Fibroblast of villous mesenchyme (primary cell): Measurements from ENCODE around the gene PTGDR2. TPM values are rescaled to one million over a fixed set of nuclear protein-coding genes. Genes with fewer than 3 reads are reported as not detected.
"Not testable (repeated sequence)": the region's sequence is repeated elsewhere in the genome, so short reads cannot be mapped to it uniquely, and the experiment has no call there.

ENCODE experiments used
- DNase-seq: peaks from one replicate; pipeline ENCODE4 v3.0.0-alpha.2; 2010; ENCODE audit warnings: low read depth
- H3K4me3 ChIP-seq: 2 replicates; pipeline ENCODE4 v1.5.1; 2011; ENCODE audit warnings: low read depth, mild to moderate bottlenecking, low read length
- total RNA-seq: library from RNA; depleted of rRNA; stranded (reverse); fragments of >200 nt; gene quantifications from 2 replicates; pipeline ENCODE4 v1.2.3, GENCODE V29; 2012
- TF ChIP-seq, protein P1 (sequence below): IDR thresholded peaks from 2 replicates; pipeline ENCODE4 v1.5.1; 2012; ENCODE audit warnings: low read depth, mild to moderate bottlenecking, low read length; ENCODE audit not compliant: insufficient read depth

PTGDR2 gene
- total RNA-seq, 1 donor: not detected

DNA sequence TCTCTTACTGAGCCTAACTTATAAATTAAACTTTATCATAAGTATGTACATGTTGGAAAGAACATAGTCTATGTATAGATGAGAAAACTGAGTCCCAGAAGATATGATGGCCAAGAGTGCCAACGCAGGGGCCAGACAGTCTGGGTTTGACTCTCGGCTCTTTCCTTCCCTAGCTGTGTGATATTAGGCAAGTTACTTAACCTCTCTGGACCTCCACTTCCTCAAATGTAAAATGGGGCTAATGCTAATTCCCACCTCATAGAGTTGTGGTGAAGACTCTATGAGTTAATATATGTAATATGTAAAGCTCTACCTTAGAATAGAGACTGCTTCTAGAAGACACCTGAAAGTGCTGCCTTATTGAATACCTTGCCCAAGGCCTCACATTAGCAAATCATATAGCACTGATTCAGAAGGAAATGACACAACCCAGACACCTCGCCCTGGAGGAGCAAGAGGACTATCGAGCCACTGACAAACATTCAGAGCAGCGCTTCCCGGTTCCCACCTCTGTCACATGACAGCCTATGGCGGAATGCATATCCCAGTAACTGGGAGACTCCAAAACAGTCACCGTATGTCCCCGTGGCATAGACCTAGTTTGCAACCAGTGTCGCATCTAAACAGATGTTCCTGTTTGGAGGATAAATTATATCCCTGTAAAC, 25.1 kb downstream of the PTGDR2 start:
- H3K4me3 ChIP-seq: no peak overlapping the region
- no peak for DNase-seq
- TF ChIP-seq, protein P1, sequence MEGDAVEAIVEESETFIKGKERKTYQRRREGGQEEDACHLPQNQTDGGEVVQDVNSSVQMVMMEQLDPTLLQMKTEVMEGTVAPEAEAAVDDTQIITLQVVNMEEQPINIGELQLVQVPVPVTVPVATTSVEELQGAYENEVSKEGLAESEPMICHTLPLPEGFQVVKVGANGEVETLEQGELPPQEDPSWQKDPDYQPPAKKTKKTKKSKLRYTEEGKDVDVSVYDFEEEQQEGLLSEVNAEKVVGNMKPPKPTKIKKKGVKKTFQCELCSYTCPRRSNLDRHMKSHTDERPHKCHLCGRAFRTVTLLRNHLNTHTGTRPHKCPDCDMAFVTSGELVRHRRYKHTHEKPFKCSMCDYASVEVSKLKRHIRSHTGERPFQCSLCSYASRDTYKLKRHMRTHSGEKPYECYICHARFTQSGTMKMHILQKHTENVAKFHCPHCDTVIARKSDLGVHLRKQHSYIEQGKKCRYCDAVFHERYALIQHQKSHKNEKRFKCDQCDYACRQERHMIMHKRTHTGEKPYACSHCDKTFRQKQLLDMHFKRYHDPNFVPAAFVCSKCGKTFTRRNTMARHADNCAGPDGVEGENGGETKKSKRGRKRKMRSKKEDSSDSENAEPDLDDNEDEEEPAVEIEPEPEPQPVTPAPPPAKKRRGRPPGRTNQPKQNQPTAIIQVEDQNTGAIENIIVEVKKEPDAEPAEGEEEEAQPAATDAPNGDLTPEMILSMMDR: no peak

DNA sequence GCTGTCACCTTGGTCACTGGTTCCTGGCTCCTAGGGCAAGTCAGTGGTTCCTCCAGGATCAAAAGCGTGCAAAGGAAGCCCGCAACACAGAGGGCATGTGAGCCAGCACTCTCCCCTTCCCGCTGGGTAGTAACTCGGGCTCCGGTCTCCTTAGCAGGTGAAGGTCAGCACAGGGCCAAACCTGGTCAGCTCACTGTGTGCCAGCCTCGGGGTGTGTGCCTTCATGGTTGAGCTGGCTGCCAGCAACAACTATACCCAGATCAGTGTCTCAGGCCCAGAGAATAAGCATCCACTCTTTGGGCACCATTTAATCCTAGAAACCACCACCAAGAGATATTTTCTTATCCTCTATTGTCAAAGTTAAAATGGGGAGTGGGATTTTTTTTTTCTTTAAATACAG, 30.0 kb downstream of the PTGDR2 start:
- no peak overlapping the region for H3K4me3 ChIP-seq
- TF ChIP-seq, protein P1: no peak
- DNase-seq: no peak

DNA sequence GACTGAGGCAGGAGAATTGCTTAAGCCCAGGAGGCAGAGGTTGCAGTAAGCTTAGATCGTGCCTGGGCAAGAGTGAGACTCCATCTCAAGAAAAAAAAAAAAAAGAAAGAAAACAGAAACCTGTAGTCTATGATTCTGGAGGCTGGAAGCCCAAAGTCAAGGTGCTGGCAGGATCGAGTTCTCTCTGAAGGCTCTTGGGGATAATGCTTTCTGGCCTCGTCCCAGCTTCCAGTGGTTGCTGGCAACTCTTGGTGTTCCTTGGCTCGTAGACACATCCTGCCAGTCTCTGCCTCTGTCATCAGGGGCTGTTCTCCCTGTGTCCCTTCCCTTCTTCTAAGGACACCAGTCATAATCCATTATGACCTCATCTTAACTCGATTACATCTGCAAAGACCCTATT, 30.6 kb downstream of the PTGDR2 start:
- no peak for DNase-seq
- H3K4me3 ChIP-seq: no peak overlapping the region
- TF ChIP-seq, protein P1: no peak

DNA sequence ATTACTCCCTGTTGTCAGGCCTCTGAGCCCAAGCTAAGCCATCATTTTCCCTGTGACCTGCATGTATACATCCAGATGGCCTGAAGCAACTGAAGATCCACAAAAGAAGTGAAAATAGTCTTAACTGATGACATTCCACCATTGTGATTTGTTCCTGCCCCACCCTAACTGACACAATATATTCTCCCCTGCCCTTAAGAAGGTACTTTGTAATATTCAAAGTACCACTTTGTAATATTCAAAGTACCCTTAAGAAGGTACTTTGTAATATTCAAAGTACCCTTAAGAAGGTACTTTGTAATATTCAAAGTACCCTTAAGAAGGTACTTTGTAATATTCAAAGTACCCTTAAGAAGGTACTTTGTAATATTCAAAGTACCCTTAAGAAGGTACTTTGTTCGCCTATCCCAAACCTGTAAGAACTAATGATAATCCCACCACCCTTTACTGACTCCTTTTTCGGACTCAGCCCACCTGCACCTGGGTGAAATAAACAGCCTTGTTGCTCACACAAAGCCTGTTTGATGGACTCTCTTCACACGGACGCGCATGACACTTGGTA, 31.9 kb downstream of the PTGDR2 start:
- DNase-seq, H3K4me3 ChIP-seq: not testable (repeated sequence)

DNA sequence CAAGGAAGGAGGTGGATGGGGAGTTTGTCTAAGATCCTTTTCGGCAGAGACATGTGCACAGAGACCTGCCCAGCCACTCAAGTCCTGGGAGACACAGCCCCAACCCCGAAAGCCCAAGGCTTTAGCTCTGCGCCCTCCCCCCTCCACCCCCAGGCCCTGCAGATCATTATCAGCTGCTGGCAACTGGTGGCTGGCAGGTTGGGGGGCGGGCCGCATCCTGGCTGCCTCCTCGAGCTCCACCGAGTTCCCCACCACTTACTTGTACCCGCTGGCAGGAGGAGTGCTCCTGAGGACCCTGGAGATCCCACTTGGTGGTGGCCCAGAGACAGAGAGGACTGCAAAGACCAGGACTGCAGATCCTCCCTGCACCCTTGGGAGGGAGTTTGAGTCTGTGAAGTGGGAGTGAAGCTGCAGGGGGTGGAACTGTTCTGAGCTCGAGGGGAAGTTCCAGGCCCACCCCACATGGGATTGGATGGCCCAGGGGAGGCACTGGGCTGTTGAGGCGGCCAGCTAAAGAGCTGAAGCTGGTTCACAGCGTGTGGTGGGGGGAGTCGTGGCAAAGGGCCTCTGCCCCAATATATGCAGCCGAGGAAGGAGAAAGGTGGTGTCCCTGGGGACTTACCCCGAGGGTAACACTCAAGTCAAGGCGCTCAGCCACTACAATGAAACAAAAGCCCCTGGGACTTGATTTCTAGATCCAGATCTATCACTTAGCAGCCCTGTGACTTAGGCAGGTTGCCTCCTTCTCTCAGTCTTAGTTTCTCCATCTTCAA, 33.7 kb downstream of the PTGDR2 start:
- TF ChIP-seq, protein P1: no peak
- no peak for DNase-seq
- no peak overlapping the region for H3K4me3 ChIP-seq

DNA sequence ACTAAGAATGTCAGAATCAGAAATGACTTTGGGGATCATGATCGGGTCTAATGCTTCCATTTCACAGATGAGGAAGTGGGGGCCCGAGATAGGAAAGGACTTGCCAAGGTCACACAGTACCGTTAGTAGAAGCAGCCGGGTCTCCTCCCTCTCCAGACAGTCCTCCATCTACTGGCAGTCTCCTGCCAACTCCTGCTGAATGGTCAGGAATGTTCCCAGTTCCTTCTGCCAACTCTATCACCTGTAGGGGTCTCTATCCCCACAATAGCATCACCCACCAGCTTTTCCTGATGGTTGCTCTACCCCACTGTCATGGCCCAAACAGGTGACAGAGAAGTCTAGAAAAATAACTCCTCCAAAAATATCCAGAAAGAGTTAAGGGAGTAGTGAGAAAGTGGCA, 37.7 kb downstream of the PTGDR2 start:
- TF ChIP-seq, protein P1: no peak
- no peak for DNase-seq
- no peak overlapping the region for H3K4me3 ChIP-seq

DNA sequence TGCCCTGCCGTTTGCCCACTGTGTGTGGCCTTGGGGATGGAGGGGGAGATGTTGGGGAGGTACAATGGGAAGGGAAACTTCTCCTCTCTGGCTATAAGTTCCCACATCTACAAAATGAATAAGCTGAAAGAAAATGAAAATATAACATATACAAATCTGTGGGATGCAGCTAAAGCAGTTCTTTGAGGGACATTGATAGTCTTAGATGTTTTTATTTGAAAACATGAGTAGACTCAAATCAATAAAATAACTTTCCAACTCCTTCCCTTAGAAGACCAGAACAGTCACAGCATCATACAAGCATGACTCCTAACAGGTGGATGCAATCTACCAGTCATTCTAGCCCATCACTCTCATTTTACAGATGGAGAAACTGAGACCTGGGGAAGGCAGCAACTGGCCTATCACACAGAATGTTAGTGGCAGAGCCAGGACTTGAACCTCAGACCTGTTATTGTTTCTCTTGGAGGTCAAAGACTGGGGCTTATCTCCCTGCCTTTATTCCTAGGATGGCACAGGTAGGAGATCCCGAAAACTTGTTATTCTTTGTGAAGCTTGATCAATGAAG, 39.1 kb downstream of the PTGDR2 start:
- no peak for DNase-seq
- TF ChIP-seq, protein P1: no peak

More for the DNA sequence above, 39.1 kb downstream of the PTGDR2 start:
- H3K4me3 ChIP-seq: no peak overlapping the region
